ENCODE measurements around the gene FHDC1. TPM values are rescaled to one million over a fixed set of nuclear protein-coding genes. Genes with fewer than 3 reads are reported as not detected.

Gene FHDC1
- total RNA-seq, 1 experiment from 2014 or later, result 1.7 TPM

GRCh38 chr4:152971053-152971452 is 34.9 kb downstream of the FHDC1 start:
- peak; percentile 79 for DNase-seq (ENCODE audit: low read depth)
- in situ Hi-C loops (cut with HindIII; ENCODE audit: low pct_unique_long_range_greater_than_20kb, low sequenced_read_pairs), result no loop called here

DNA sequence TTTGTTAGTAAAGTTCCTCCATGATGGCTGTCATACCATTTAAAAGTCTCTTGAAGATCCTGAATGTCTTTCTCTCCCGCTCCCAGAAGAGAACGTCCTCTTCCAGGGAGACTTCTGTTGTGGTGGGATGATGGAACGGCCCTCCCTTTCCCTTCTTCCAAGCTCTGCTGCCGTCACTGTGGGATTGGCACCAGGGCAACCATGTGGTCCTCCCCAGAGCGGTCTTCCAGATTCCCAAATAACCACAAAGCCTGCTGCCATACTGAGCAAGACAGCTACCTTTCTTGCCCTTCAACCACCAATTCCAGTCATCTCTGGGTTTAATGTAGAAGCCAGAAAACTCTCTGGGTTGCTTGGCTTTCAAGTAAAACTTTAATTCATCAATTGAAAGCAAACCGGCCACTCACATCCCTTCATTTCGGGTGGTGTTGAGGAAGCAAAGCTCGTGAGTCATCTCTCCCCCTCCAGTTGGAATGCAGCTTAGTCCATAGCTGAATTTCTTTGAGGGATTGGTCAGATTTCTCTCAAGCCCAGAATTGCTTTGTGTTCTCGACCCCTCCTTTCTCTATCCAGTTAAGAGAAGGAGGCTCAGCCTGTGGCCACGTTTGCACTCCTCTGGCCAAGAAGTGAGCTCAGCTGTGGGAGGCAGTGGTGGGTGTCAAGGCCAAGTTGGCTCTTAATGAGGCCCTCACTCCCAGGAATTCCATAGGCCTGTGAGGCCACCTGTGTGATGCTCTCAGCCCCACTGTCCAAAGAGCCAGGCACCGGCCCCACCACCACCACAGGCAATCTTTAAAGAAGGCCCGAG is 36.9 kb downstream of the FHDC1 start:
- DNase-seq (ENCODE audit: low read depth), result peak; percentile 87
- in situ Hi-C loops (cut with HindIII; ENCODE audit: low pct_unique_long_range_greater_than_20kb, low sequenced_read_pairs), result no loop called here

GRCh38 chr4:152973629-152974467 is 37.7 kb downstream of the FHDC1 start:
- no peak for DNase-seq (ENCODE audit: low read depth)
- in situ Hi-C loops (cut with HindIII; ENCODE audit: low pct_unique_long_range_greater_than_20kb, low sequenced_read_pairs), result no loop called here

GRCh38 chr4:152974468-152975379 is 38.6 kb downstream of the FHDC1 start:
- no peak for DNase-seq (ENCODE audit: low read depth)
- in situ Hi-C loops (cut with HindIII; ENCODE audit: low pct_unique_long_range_greater_than_20kb, low sequenced_read_pairs), result no loop called here

DNA sequence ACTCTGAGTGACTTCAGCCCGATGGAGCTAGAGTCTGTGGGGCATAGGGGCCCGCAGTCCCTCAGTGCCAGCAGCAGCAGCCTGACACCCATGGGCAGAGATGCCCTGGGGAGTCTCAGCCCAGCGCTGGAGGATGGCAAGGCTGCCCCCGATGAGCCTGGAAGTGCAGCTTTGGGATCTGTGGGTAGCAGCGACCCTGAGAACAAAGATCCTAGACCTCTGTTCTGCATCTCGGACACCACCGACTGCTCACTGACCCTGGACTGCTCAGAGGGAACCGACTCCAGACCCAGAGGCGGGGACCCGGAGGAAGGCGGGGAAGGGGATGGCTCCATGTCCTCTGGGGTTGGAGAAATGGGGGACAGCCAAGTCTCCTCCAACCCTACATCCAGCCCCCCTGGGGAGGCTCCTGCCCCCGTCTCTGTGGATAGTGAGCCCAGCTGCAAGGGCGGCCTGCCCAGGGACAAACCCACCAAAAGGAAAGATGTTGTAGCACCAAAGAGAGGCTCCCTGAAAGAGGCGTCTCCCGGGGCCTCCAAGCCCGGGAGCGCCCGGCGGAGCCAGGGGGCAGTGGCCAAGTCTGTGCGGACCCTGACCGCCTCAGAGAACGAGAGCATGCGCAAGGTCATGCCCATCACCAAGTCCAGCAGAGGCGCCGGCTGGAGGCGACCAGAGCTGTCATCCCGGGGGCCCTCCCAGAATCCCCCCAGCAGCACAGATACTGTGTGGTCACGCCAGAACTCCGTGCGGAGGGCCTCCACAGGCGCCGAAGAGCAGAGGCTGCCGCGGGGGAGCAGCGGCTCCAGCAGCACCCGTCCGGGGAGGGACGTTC is 39.5 kb downstream of the FHDC1 start:
- no peak for DNase-seq (ENCODE audit: low read depth)
- in situ Hi-C loops (cut with HindIII; ENCODE audit: low pct_unique_long_range_greater_than_20kb, low sequenced_read_pairs), result no loop called here

DNA sequence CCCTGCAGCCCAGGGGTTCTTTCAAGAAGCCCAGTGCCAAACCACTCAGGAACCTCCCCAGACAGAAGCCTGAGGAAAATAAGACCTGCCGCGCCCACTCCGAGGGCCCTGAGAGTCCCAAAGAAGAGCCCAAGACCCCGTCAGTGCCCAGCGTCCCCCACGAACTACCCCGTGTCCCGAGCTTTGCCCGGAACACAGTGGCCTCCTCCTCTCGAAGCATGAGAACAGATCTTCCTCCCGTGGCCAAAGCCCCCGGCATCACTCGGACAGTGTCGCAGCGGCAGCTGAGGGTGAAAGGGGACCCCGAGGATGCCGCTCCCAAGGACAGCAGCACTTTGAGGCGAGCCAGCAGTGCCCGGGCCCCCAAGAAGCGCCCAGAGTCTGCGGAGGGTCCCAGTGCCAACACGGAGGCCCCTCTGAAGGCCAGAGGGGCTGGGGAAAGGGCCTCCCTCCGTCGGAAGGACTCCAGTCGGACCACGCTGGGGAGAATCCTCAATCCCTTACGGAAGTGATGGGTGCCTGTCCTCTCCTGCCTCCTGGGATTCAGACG is 40.2 kb downstream of the FHDC1 start:
- in situ Hi-C loops (cut with HindIII; ENCODE audit: low pct_unique_long_range_greater_than_20kb, low sequenced_read_pairs), result no loop called here
- no peak for DNase-seq (ENCODE audit: low read depth)

- in situ Hi-C loops (cut with HindIII; ENCODE audit: low pct_unique_long_range_greater_than_20kb, low sequenced_read_pairs), result no loop called here
- no peak for DNase-seq (ENCODE audit: low read depth)
These were observed 43.7 kb downstream of the FHDC1 start for GRCh38 chr4:152979731-152980330.

- DNase-seq (ENCODE audit: low read depth), result peak; percentile 42
- in situ Hi-C loops (cut with HindIII; ENCODE audit: low pct_unique_long_range_greater_than_20kb, low sequenced_read_pairs), result no loop called here
These were observed 45.2 kb downstream of the FHDC1 start for GRCh38 chr4:152981278-152981677.

DNA sequence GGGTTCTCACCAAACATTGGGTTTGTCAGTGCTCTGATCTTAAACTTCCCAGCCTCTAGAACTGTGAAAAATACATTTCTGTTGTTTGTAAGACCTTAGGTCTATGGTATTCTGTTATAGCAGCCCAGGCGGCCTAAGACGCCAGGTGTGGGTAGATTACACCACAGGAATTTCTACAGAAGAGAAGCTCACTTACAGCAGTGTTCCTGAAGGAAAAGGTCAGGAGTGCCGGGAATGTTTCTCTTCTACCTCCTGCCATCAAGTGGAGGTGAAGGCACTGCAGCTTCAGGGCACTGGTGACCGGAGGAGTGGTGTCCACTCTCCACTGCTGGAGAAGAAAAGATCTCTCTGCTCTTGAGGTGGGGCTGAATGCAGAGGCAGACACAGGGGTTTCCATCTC is 45.7 kb downstream of the FHDC1 start:
- in situ Hi-C loops (cut with HindIII; ENCODE audit: low pct_unique_long_range_greater_than_20kb, low sequenced_read_pairs), result no loop called here
- DNase-seq (ENCODE audit: low read depth), result peak; percentile 35

- DNase-seq (ENCODE audit: low read depth), result no peak
- in situ Hi-C loops (cut with HindIII; ENCODE audit: low pct_unique_long_range_greater_than_20kb, low sequenced_read_pairs), result no loop called here
These were observed 47.1 kb downstream of the FHDC1 start for GRCh38 chr4:152983221-152983620.

DNA sequence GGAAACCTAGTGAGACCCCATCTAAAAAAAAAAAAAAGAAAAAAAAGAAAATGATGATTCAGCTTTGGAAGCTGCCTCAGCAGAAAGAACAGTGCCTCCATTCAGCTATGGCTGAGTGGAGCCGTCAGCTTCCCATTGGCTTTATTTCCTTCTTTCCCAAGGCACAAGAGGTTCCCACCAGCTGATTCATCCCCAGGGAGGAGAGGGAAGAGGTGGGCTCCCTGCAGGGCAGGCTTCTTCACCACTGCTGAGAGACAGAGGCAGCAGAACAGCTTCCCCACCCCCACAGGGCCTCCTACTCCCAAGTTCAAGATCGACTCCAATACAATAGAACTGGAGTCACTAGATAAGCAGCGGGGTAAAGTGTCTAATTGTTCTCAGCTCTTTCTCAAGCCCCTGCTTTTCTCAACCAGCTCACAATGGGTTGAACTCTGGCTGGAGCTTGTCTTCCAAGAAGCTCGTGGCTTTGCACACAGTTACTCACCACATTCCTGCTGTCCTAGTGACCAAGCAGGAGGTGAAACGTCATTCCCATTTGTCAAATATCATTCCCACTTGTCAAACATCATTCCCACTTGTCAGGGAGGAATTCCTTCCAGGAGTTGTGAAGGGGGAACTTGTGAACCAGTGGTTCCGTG is 47.8 kb downstream of the FHDC1 start:
- peak; percentile 91 for DNase-seq (ENCODE audit: low read depth)
- in situ Hi-C loops (cut with HindIII; ENCODE audit: low pct_unique_long_range_greater_than_20kb, low sequenced_read_pairs), result no loop called here

- no peak for DNase-seq (ENCODE audit: low read depth)
- in situ Hi-C loops (cut with HindIII; ENCODE audit: low pct_unique_long_range_greater_than_20kb, low sequenced_read_pairs), result no loop called here
These were observed 52.8 kb downstream of the FHDC1 start for GRCh38 chr4:152988721-152989553.

- no peak for DNase-seq (ENCODE audit: low read depth)
- in situ Hi-C loops (cut with HindIII; ENCODE audit: low pct_unique_long_range_greater_than_20kb, low sequenced_read_pairs), result no loop called here
These were observed 53.4 kb downstream of the FHDC1 start for GRCh38 chr4:152989554-152989970.

DNA sequence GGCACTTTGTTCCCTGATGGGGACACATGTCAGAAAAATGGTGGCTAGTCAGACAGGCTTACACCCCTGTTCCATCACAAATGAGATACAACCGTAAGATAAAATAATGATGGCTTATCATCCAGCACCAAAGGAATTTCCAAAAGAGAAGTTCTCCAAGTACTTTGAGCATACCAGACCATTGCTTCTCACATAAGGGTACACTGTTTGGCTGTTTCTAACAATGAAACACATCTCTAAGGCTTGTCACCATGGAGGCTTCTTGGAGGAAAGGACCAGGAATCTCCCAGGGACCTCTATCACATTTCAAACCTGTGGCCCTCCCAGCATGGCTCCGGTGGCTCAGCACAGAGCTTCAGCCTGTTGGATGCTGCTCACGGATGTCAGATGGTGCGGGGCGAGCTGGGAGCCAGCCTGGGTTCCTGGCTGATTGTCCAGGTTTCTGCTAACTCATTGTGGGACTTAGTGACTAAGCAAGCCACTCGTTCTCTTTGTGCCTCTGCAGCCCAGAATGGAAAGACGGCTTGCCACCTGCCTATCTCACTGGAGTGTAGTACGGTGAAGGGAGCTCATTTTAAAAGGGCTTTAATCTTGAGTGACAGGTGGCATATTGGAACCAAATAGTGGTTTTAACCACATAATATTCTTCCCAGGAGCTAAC is 54.5 kb downstream of the FHDC1 start:
- peak; percentile 33 for DNase-seq (ENCODE audit: low read depth)

GRCh38 chr4:152991398-152991797 is 55.3 kb downstream of the FHDC1 start:
- no peak for DNase-seq (ENCODE audit: low read depth)
- in situ Hi-C loops (cut with HindIII; ENCODE audit: low pct_unique_long_range_greater_than_20kb, low sequenced_read_pairs), result no loop called here

More for the DNA sequence above, 54.5 kb downstream of the FHDC1 start:
- in situ Hi-C loops (cut with HindIII; ENCODE audit: low pct_unique_long_range_greater_than_20kb, low sequenced_read_pairs), result no loop called here

Data from Caki2 (cell line).